Measurements from ENCODE around the gene ALPL.

DNA sequence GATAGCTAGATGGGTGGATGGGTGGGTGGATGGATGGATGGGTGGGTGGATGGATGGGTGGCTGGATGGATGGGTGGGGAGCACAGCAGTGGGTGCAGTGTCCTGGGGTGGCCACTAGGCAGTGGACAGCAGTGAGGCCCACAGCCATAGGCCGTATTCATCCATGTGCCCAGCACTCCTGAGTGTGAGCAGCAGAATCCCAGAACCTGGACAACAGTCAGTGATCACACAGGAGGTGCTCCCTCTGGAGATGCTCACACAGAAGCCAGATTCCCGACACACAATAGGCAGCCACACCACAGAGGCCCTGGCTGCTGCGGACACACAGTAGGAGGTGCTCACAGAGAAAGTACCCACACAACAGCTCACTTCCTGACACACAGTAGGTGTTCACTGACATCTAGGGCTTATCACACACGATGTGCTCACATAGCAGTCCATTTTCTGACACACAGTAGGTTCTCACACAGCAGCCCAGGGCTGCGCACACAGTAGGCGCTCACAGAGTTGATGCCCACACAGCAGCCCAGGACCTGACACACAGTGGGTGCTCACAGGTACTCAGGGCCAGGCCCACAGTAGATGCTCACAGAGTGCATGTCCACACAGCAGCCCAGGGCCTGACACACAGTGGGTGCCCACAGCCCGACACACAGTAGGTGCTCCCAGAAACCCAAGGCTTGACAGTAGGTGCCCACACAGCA is 95.9 kb downstream of the ALPL start:
- TF ChIP-seq CTCF (IDR thresholded peaks at IDR 0.05 in 8 of 11, conservative IDR thresholded peaks at IDR 0.05 in 3 of 11): no peak
- TF ChIP-seq POLR2A (IDR thresholded peaks at IDR 0.05): no peak
- TF ChIP-seq POLR2AphosphoS5 (IDR thresholded peaks at IDR 0.05): no peak
